ENCODE data around the gene ZFP91. TPM values are rescaled to one million over a fixed set of nuclear protein-coding genes. Genes with fewer than 3 reads are reported as not detected.

Gene ZFP91
- total and polyA plus RNA-seq, 2 experiments from 2014 or later: 21.4 to 59.0 TPM

DNA sequence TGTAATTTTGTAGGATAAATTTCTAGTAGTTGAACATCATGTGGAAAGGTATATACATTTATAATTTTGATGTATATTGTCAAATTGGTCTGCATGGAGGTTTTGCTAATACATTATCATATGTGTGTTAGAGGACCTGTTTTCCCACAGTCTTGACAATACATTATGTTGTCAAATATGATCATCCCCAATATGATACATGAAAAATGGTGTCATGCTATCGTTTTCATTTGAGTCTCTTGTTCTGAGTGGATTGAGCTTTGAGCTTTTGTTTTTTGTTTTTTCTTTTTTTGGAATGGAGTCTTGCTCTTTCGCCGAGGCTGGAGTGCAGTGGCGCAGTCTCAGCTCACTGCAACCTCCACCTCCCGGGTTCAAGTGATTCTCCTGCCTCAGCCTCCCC is 29.5 kb downstream of the ZFP91 start:
- no peak for DNase-seq
- Histone ChIP-seq H3K27ac (no peak overlapping the region), H3K79me2 (ENCODE audit: insufficient read depth) (peaks cover 96% of the 10 kb centered on the region), H3K4me1 (ENCODE audit: insufficient read depth) (no peaks in the 10 kb centered on the region), H3K4me3 (no peak overlapping the region), H3K36me3 (ENCODE audit: low read depth) (peaks cover 37% of the 10 kb centered on the region), H3K27me3 (replicated peaks; ENCODE audit: insufficient read depth) (no peaks in the 10 kb centered on the region), H3K4me2 (ENCODE audit: unreplicated experiment) (no peak overlapping the region), H3K9ac (no peak overlapping the region), H4K20me1 (ENCODE audit: insufficient read depth) (no peaks in the 10 kb centered on the region; the same call in 1 of the 2 replicates), H3F3A (ENCODE audit: insufficient read depth) (peaks cover 12% of the 10 kb centered on the region; the same call in 1 of the 2 replicates), H2AFZ (no peak overlapping the region), H3K9me2 (ENCODE audit: insufficient read depth) (no peaks in the 10 kb centered on the region), H3K9me3 (ENCODE audit: low read depth) (no peaks in the 10 kb centered on the region)
- WGBS, 2 experiments (ENCODE audit: low coverage in 1 of 2, low lambda C conversion rate in 2 of 2, missing lambda C conversion rate in 2 of 2): 93 to 99% methylated on average over 5 of the region's 5 CpGs
- in situ Hi-C loops (cut with MboI): no loop called here
- TF ChIP-seq EZH2 (IDR thresholded peaks at IDR 0.05; ENCODE audit: insufficient read depth, poor library complexity, severe bottlenecking): no peak
- no peak for TF ChIP-seq EZH2phosphoT487 (IDR thresholded peaks at IDR 0.05; ENCODE audit: insufficient read depth, low read depth)

DNA sequence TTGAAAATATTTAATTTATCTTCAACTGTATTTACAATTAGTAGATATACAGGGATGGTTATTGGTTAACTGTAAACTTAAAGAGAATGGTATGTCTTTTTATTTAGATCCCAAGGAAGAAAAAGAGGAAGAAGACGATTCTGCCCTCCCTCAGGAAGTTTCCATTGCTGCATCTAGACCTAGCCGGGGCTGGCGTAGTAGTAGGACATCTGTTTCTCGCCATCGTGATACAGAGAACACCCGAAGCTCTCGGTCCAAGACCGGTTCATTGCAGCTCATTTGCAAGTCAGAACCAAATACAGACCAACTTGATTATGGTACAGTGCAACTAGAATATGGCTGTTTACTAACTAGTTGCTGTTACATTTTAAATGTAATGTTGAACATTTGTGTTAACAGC is 30.9 kb downstream of the ZFP91 start:
- in situ Hi-C loops (cut with MboI): no loop called here
- no peak overlapping the region for H3K9ac ChIP-seq
- peaks cover 51% of the 10 kb centered on the region for H3K36me3 ChIP-seq (ENCODE audit: low read depth)
- H3K9me3 ChIP-seq (ENCODE audit: low read depth): no peaks in the 10 kb centered on the region
- no peak overlapping the region for H3K27ac ChIP-seq
- no peaks in the 10 kb centered on the region for H3K4me1 ChIP-seq (ENCODE audit: insufficient read depth)
- DNase-seq: no peak
- no peak overlapping the region for H2AFZ ChIP-seq
- H4K20me1 ChIP-seq (ENCODE audit: insufficient read depth): no peaks in the 10 kb centered on the region; the same call in 1 of the 2 replicates
- no peaks in the 10 kb centered on the region for H3K27me3 ChIP-seq (replicated peaks; ENCODE audit: insufficient read depth)
- H3K9me2 ChIP-seq (ENCODE audit: insufficient read depth): no peaks in the 10 kb centered on the region
- H3K79me2 ChIP-seq (ENCODE audit: insufficient read depth): peaks cover 92% of the 10 kb centered on the region
- TF ChIP-seq EZH2 (IDR thresholded peaks at IDR 0.05; ENCODE audit: insufficient read depth, poor library complexity, severe bottlenecking): no peak
- no peak for TF ChIP-seq EZH2phosphoT487 (IDR thresholded peaks at IDR 0.05; ENCODE audit: insufficient read depth, low read depth)
- no peak overlapping the region for H3K4me2 ChIP-seq (ENCODE audit: unreplicated experiment)
- H3F3A ChIP-seq (ENCODE audit: insufficient read depth): peaks cover 23% of the 10 kb centered on the region; the same call in 1 of the 2 replicates
- no peak overlapping the region for H3K4me3 ChIP-seq
- WGBS, 2 experiments (ENCODE audit: low coverage in 1 of 2, low lambda C conversion rate in 2 of 2, missing lambda C conversion rate in 2 of 2): 91 to 93% methylated on average over 8 of the region's 8 CpGs

DNA sequence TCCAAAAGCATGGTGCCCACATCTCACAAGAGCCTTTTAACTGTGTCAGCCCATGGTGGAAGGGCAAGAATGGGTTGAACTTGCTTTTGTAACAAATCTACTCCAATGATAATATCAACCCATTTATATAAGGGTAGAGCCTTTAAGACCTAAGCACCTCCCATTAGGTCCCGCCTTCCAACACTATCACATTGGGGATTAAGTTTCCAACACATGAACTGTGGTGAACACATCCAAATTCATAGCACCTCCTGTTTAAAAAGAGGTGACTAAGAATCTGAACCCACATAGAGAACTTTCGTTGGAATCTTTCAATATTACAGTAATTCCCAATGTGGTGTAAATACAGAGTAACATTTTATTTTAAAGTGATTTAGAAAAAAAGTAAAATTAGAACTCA is 34.4 kb downstream of the ZFP91 start:
- H3K36me3 ChIP-seq (ENCODE audit: low read depth): peaks cover 80% of the 10 kb centered on the region
- H4K20me1 ChIP-seq (ENCODE audit: insufficient read depth): no peaks in the 10 kb centered on the region; the same call in 1 of the 2 replicates
- H3K27me3 ChIP-seq (replicated peaks; ENCODE audit: insufficient read depth): no peaks in the 10 kb centered on the region
- no peak overlapping the region for H3K27ac ChIP-seq
- DNase-seq: no peak
- no peak overlapping the region for H2AFZ ChIP-seq
- TF ChIP-seq EZH2 (IDR thresholded peaks at IDR 0.05; ENCODE audit: insufficient read depth, poor library complexity, severe bottlenecking): no peak
- TF ChIP-seq EZH2phosphoT487 (IDR thresholded peaks at IDR 0.05; ENCODE audit: insufficient read depth, low read depth): no peak
- no peaks in the 10 kb centered on the region for H3K9me2 ChIP-seq (ENCODE audit: insufficient read depth)
- H3K79me2 ChIP-seq (ENCODE audit: insufficient read depth): peaks cover 83% of the 10 kb centered on the region
- H3F3A ChIP-seq (ENCODE audit: insufficient read depth): peaks cover 43% of the 10 kb centered on the region; the same call in 1 of the 2 replicates
- H3K4me3 ChIP-seq: no peak overlapping the region
- no peak overlapping the region for H3K4me2 ChIP-seq (ENCODE audit: unreplicated experiment)
- in situ Hi-C loops (cut with MboI): no loop called here
- H3K9me3 ChIP-seq (ENCODE audit: low read depth): no peaks in the 10 kb centered on the region
- 96 to 99% methylated on average over 2 of the region's 2 CpGs for WGBS, 2 experiments (ENCODE audit: low coverage in 1 of 2, low lambda C conversion rate in 2 of 2, missing lambda C conversion rate in 2 of 2)
- no peak overlapping the region for H3K9ac ChIP-seq
- peaks cover 16% of the 10 kb centered on the region for H3K4me1 ChIP-seq (ENCODE audit: insufficient read depth)

DNA sequence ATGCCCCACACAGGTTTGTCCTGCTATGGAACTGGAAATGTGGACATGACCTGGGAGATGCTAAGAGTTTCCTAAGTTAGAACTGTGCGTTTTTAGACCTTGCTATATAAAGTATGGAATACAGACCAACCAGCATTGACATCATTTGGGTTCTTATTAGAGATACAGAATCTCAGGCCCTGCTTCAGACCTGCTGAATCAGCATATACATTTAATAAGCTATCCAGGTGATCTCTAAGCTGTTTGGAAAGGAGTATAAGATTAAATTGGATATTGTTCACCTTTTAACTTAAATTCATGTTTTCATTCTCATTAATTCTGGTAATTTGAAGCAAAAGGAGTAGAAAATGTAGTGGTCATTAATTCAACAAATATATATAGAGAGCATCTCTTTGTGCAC is 36.7 kb downstream of the ZFP91 start:
- 96% methylated on average over 1 of the region's 1 CpG for WGBS, 2 experiments (ENCODE audit: low coverage in 1 of 2, low lambda C conversion rate in 2 of 2, missing lambda C conversion rate in 2 of 2)
- Histone ChIP-seq H3K27me3 (replicated peaks; ENCODE audit: insufficient read depth) (no peaks in the 10 kb centered on the region), H3K9me2 (ENCODE audit: insufficient read depth) (no peaks in the 10 kb centered on the region), H3K79me2 (ENCODE audit: insufficient read depth) (peaks cover 79% of the 10 kb centered on the region), H3K27ac (no peak overlapping the region), H3K9me3 (ENCODE audit: low read depth) (no peaks in the 10 kb centered on the region), H4K20me1 (ENCODE audit: insufficient read depth) (no peaks in the 10 kb centered on the region; the same call in 1 of the 2 replicates), H3K4me3 (no peak overlapping the region), H3K4me1 (ENCODE audit: insufficient read depth) (peaks cover 29% of the 10 kb centered on the region), H2AFZ (no peak overlapping the region), H3K4me2 (ENCODE audit: unreplicated experiment) (no peak overlapping the region), H3K36me3 (ENCODE audit: low read depth) (peaks cover 83% of the 10 kb centered on the region), H3K9ac (no peak overlapping the region), H3F3A (ENCODE audit: insufficient read depth) (peaks cover 51% of the 10 kb centered on the region)
- in situ Hi-C loops (cut with MboI): no loop called here
- TF ChIP-seq EZH2phosphoT487 (IDR thresholded peaks at IDR 0.05; ENCODE audit: insufficient read depth, low read depth) (no peak), EZH2 (IDR thresholded peaks at IDR 0.05; ENCODE audit: insufficient read depth, poor library complexity, severe bottlenecking) (no peak)
- DNase-seq: no peak

All from GM23248 (cell line).